Mesenchymal stem cell (in vitro differentiated cells and primary cell): ENCODE results near the gene SPC24.

ENCODE experiments used
- DNase-seq: peaks from one replicate; pipeline ENCODE4 v3.0.0-alpha.2; 2013
- H2AFZ ChIP-seq: one replicate; pipeline ENCODE4 v1.6.1; 2013; ENCODE audit warnings: low read depth, mild to moderate bottlenecking, control low read depth, inconsistent platforms, low read length, moderate library complexity
- H2AK5ac ChIP-seq: 2 replicates; pipeline ENCODE4 v1.6.1; 2013; ENCODE audit warnings: low read length, moderate library complexity, mild to moderate bottlenecking, inconsistent platforms; ENCODE audit not compliant: severe bottlenecking
- H2BK120ac ChIP-seq: one replicate; pipeline ENCODE4 v1.6.1; 2013; ENCODE audit warnings: low read depth, mild to moderate bottlenecking, inconsistent platforms, low read length, moderate library complexity
- H2BK12ac ChIP-seq, 2 experiments: one replicate each; pipeline ENCODE4 v1.6.1; 2013; ENCODE audit warnings: inconsistent platforms in 2 of 2, low read length in 2 of 2, mild to moderate bottlenecking in 2 of 2, moderate library complexity in 2 of 2, control low read depth in 1 of 2
- H2BK15ac ChIP-seq: one replicate; pipeline ENCODE4 v1.6.1; 2013; ENCODE audit warnings: mild to moderate bottlenecking, low read depth, inconsistent platforms; ENCODE audit not compliant: poor library complexity, severe bottlenecking
- H2BK5ac ChIP-seq: 2 replicates; pipeline ENCODE4 v1.6.1; 2013; ENCODE audit warnings: low read depth, mild to moderate bottlenecking, low read length, control low read depth, inconsistent platforms; ENCODE audit not compliant: poor library complexity, severe bottlenecking
- H3K14ac ChIP-seq, 2 experiments: one replicate each; pipeline ENCODE4 v1.6.1; 2013; ENCODE audit warnings: inconsistent platforms in 2 of 2, low read length in 2 of 2, control low read depth in 1 of 2, mild to moderate bottlenecking in 1 of 2, moderate library complexity in 1 of 2
- H3K18ac ChIP-seq, 2 experiments: one replicate each; pipeline ENCODE4 v1.6.1; 2013; ENCODE audit warnings: inconsistent platforms in 2 of 2, low read length in 2 of 2, control low read depth in 1 of 2, low read depth in 1 of 2, mild to moderate bottlenecking in 1 of 2
- H3K23ac ChIP-seq, 2 experiments: one replicate each; pipeline ENCODE4 v1.6.1; 2013; ENCODE audit warnings: inconsistent platforms in 2 of 2, low read length in 2 of 2, mild to moderate bottlenecking in 2 of 2, moderate library complexity in 2 of 2, control low read depth in 1 of 2
- H3K27ac ChIP-seq: 2 replicates; pipeline ENCODE4 v1.5.1; 2013; ENCODE audit warnings: mild to moderate bottlenecking, moderate library complexity, low read length, control low read depth, inconsistent platforms; ENCODE audit not compliant: poor library complexity, severe bottlenecking
- H3K27me3 ChIP-seq, 2 experiments: 2 replicates each; pipeline versions ENCODE4 v1.6.1 to v1.7.0; 2013; ENCODE audit warnings: low read length in 2 of 2, mild to moderate bottlenecking in 2 of 2, moderate library complexity in 2 of 2, control low read depth in 1 of 2, inconsistent platforms in 1 of 2; ENCODE audit not compliant: control insufficient read depth in 1 of 2, insufficient read depth in 1 of 2
- H3K36me3 ChIP-seq, 2 experiments: 2 replicates each; pipeline versions ENCODE4 v1.6.1 to v1.7.0; 2013; ENCODE audit warnings: low read length in 2 of 2, control low read depth in 1 of 2, inconsistent platforms in 1 of 2, low read depth in 1 of 2, mild to moderate bottlenecking in 1 of 2; ENCODE audit not compliant: insufficient read depth in 2 of 2, control insufficient read depth in 1 of 2
- H3K4ac ChIP-seq, 2 experiments: one replicate each; pipeline ENCODE4 v1.6.1; 2013; ENCODE audit warnings: inconsistent platforms in 2 of 2, low read length in 2 of 2, mild to moderate bottlenecking in 2 of 2, moderate library complexity in 2 of 2, control low read depth in 1 of 2, low read depth in 1 of 2
- H3K4me1 ChIP-seq: 2 replicates; pipeline ENCODE4 v1.6.1; 2013; ENCODE audit warnings: low read depth, low read length, control low read depth; ENCODE audit not compliant: control insufficient read depth, insufficient read depth
- H3K4me2 ChIP-seq: 2 replicates; pipeline ENCODE4 v1.6.1; 2013; ENCODE audit warnings: low read length, mild to moderate bottlenecking, inconsistent platforms; ENCODE audit not compliant: poor library complexity, severe bottlenecking
- H3K4me3 ChIP-seq, 2 experiments: 2 replicates each; pipeline versions ENCODE4 v1.5.1 to v1.7.0; 2013; ENCODE audit warnings: low read length in 2 of 2, mild to moderate bottlenecking in 2 of 2, control low read depth in 1 of 2, low read depth in 1 of 2; ENCODE audit not compliant: insufficient read depth in 1 of 2
- H3K79me1 ChIP-seq: replicated peaks from 2 replicates; pipeline ENCODE4 v1.6.1; 2013; ENCODE audit warnings: mild to moderate bottlenecking, control low read depth, low read length, inconsistent platforms; ENCODE audit not compliant: poor library complexity, severe bottlenecking
- H3K9ac ChIP-seq: 2 replicates; pipeline ENCODE4 v1.7.0; 2013; ENCODE audit warnings: mild to moderate bottlenecking, low read length, moderate library complexity
- H3K9me3 ChIP-seq: 2 replicates; pipeline ENCODE4 v1.7.0; 2013; ENCODE audit warnings: mild to moderate bottlenecking, low read length; ENCODE audit not compliant: control insufficient read depth
- H4K8ac ChIP-seq: one replicate; pipeline ENCODE4 v1.6.1; 2013; ENCODE audit warnings: inconsistent platforms, mild to moderate bottlenecking, low read length, moderate library complexity
- H4K91ac ChIP-seq: one replicate; pipeline ENCODE4 v1.6.1; 2013; ENCODE audit warnings: mild to moderate bottlenecking, low read length, inconsistent platforms
- WGBS: methylation state at CpG from one replicate; pipeline ENCODE4 v1.1.7; 2013; ENCODE audit warnings: mixed read lengths; 5-methylcytosine and 5-hydroxymethylcytosine counted together

SPC24 gene

GRCh38 chr19:11197291-11198174, 42.0 kb upstream of the SPC24 start, which contains the start of gene KANK2:
TSS of gene KANK2 (minus strand) at chr19:11197545. CDS start at chr19:11194511, 3,034 bp downstream.
- Histone ChIP-seq H4K8ac (peak within 1 kb of the TSS; percentile 95), H2BK12ac (peak within 1 kb of the TSS; percentile 53 to 97), H3K9ac (peak within 1 kb of the TSS; percentile 94), H3K23ac (peak within 1 kb of the TSS; percentile 74 to 95), H3K18ac (peak within 1 kb of the TSS; percentile 94 to 99), H3K4ac (peak within 1 kb of the TSS; percentile 52 to 98), H2AFZ (no peak within 1 kb of the TSS), H2BK15ac (peak within 1 kb of the TSS; percentile 97), H2AK5ac (peak within 1 kb of the TSS; percentile 78), H3K27ac (peak within 1 kb of the TSS; percentile 78), H3K27me3 (no peaks in the 10 kb centered on the region), H2BK5ac (peak within 1 kb of the TSS; percentile 57), H3K14ac (peak within 1 kb of the TSS in 1 of 2 experiments; percentile 99), H3K4me3 (peak within 1 kb of the TSS; percentile 92 to 96), H3K4me2 (peak within 1 kb of the TSS; percentile 77), H3K36me3 (peaks cover 39 to 53% of the 10 kb centered on the region in 2 experiments), H3K9me3 (no peaks in the 10 kb centered on the region), H4K91ac (peak within 1 kb of the TSS; percentile 95), H3K4me1 (peaks cover 40% of the 10 kb centered on the region), H2BK120ac (peak within 1 kb of the TSS; percentile 95), H3K79me1 (peaks cover 8% of the 10 kb centered on the region)
- WGBS = 3% methylated on average over 29 of the region's 78 CpGs
- peak; percentile 75 for DNase-seq

GRCh38 chr19:11196406-11197287, 41.1 kb upstream of the SPC24 start:
- H3K79me1 ChIP-seq = peaks cover 6% of the 10 kb centered on the region
- H3K27me3 ChIP-seq = no peaks in the 10 kb centered on the region
- H2BK12ac ChIP-seq = peak overlapping the region; percentile 53 to 97
- H2BK5ac ChIP-seq = peak overlapping the region; percentile 57
- H4K91ac ChIP-seq = peak overlapping the region; percentile 90
- H2AK5ac ChIP-seq = peak overlapping the region; percentile 78
- peak overlapping the region; percentile 11 for H2BK120ac ChIP-seq
- peaks cover 47 to 54% of the 10 kb centered on the region in 2 experiments for H3K36me3 ChIP-seq
- WGBS = 16% methylated on average over 37 of the region's 47 CpGs
- peak overlapping the region; percentile 94 to 99 for H3K18ac ChIP-seq
- H3K4me1 ChIP-seq = peaks cover 34% of the 10 kb centered on the region
- no peak overlapping the region for H2AFZ ChIP-seq
- peak overlapping the region in 1 of 2 experiments; percentile 99 for H3K14ac ChIP-seq
- H3K4me2 ChIP-seq = peak overlapping the region; percentile 77
- H3K4ac ChIP-seq = peak overlapping the region; percentile 49 to 98
- H3K4me3 ChIP-seq = peak overlapping the region; percentile 92 to 96
- H3K9me3 ChIP-seq = no peaks in the 10 kb centered on the region
- peak overlapping the region; percentile 73 for H4K8ac ChIP-seq
- DNase-seq = peak; percentile 48
- peak overlapping the region; percentile 78 for H3K27ac ChIP-seq
- peak overlapping the region; percentile 75 for H2BK15ac ChIP-seq
- H3K23ac ChIP-seq = peak overlapping the region; percentile 74 to 95
- H3K9ac ChIP-seq = peak overlapping the region; percentile 94

- H3K36me3 ChIP-seq = peaks cover 52% of the 10 kb centered on the region in 2 experiments
- no peak overlapping the region for H4K8ac ChIP-seq
- peak overlapping the region; percentile 94 for H3K9ac ChIP-seq
- peak overlapping the region; percentile 64 for H3K4me2 ChIP-seq
- peaks cover 2% of the 10 kb centered on the region for H3K79me1 ChIP-seq
- H2BK15ac ChIP-seq = no peak overlapping the region
- no peak for DNase-seq
- no peaks in the 10 kb centered on the region for H3K9me3 ChIP-seq
- peak overlapping the region; percentile 50 to 62 for H3K4ac ChIP-seq
- H2AK5ac ChIP-seq = peak overlapping the region; percentile 3
- H2BK12ac ChIP-seq = no peak overlapping the region
- H2BK120ac ChIP-seq = peak overlapping the region; percentile 15
- peaks cover 37% of the 10 kb centered on the region for H3K4me1 ChIP-seq
- H3K27ac ChIP-seq = peak overlapping the region; percentile 11
- H2AFZ ChIP-seq = no peak overlapping the region
- no peak overlapping the region for H3K23ac ChIP-seq
- peak overlapping the region in 1 of 2 experiments; percentile 73 for H3K14ac ChIP-seq
- 84% methylated on average over 10 of the region's 12 CpGs for WGBS
- peak overlapping the region; percentile 67 for H4K91ac ChIP-seq
- H3K4me3 ChIP-seq = peak overlapping the region; percentile 34 to 96
- H3K27me3 ChIP-seq = no peaks in the 10 kb centered on the region
- peak overlapping the region in 1 of 2 experiments; percentile 92 for H3K18ac ChIP-seq
- no peak overlapping the region for H2BK5ac ChIP-seq
These were observed 40.1 kb upstream of the SPC24 start for GRCh38 chr19:11195681-11196080.
